8988T (cell line): ENCODE measurements around the gene TNFRSF4.

Source experiments
- DNase-seq: peaks from one replicate; pipeline ENCODE4 v3.0.0; 2011

Gene TNFRSF4

GRCh38 chr1:1216770-1217620 is 3.0 kb upstream of the TNFRSF4 start:
- DNase-seq: no peak

GRCh38 chr1:1215881-1216605 is 2.1 kb upstream of the TNFRSF4 start:
- DNase-seq: no peak

GRCh38 chr1:1215080-1215676 is 1.2 kb upstream of the TNFRSF4 start:
- no peak for DNase-seq

GRCh38 chr1:1212780-1213344 is 1.1 kb downstream of the TNFRSF4 start:
- no peak for DNase-seq

GRCh38 chr1:1211541-1212441 is 2.2 kb downstream of the TNFRSF4 start:
- DNase-seq: peak; percentile 22

GRCh38 chr1:1210726-1211540 is 3.0 kb downstream of the TNFRSF4 start:
- peak; percentile 37 for DNase-seq

GRCh38 chr1:1208713-1209433 is 5.1 kb downstream of the TNFRSF4 start:
- peak; percentile 28 for DNase-seq

GRCh38 chr1:1207571-1207892 is 6.4 kb downstream of the TNFRSF4 start:
- DNase-seq: no peak

GRCh38 chr1:1206966-1207531 is 6.9 kb downstream of the TNFRSF4 start:
- peak; percentile 64 for DNase-seq

GRCh38 chr1:1206376-1206965 is 7.5 kb downstream of the TNFRSF4 start, which contains the start of gene TNFRSF18:
TNFRSF18 (minus strand) TSS chr1:1206592; CDS start chr1:1206571, 21 bp downstream.
- no peak for DNase-seq

- DNase-seq: peak; percentile 56
Observed at GRCh38 chr1:1205769-1206375, 8.1 kb downstream of the TNFRSF4 start.

- DNase-seq: no peak
Observed at GRCh38 chr1:1204998-1205768, 8.8 kb downstream of the TNFRSF4 start.

GRCh38 chr1:1204425-1204920 is 9.5 kb downstream of the TNFRSF4 start:
- no peak for DNase-seq

GRCh38 chr1:1203561-1204424 is 10.2 kb downstream of the TNFRSF4 start:
- no peak for DNase-seq

- no peak for DNase-seq
Observed at GRCh38 chr1:1202831-1203560, 11.0 kb downstream of the TNFRSF4 start.
